Kidney (tissue), 14 donors: ENCODE measurements around the gene NRP2. TPM values are rescaled to one million over a fixed set of nuclear protein-coding genes. Genes with fewer than 3 reads are reported as not detected.

ENCODE experiments used
- DNase-seq, 5 donors: peaks; one replicate each; pipeline ENCODE4 v3.0.0-alpha.2; 2013 to 2020
- FAIRE-seq: peaks from 2 replicates; lab custom pipeline; 2012; peaks lifted over from hg19 to GRCh38; lab: Jason Lieb, UNC
- H3K27ac ChIP-seq, 2 donors: one replicate each; pipeline ENCODE4 v1.7.0; 2013; ENCODE audit warnings: low read depth in 2 of 2, low read length in 2 of 2, inconsistent platforms in 1 of 2
- H3K27me3 ChIP-seq: one replicate; pipeline ENCODE4 v1.7.1; 2013; ENCODE audit warnings: low read length, inconsistent platforms; ENCODE audit not compliant: control insufficient read depth, insufficient read depth
- H3K36me3 ChIP-seq, 3 donors: one replicate each; pipeline versions ENCODE4 v1.7.0 to v1.7.1; 2013; ENCODE audit warnings: low read length in 3 of 3, control low read depth in 1 of 3, inconsistent platforms in 1 of 3; ENCODE audit not compliant: insufficient read depth in 3 of 3, control insufficient read depth in 2 of 3
- H3K4me1 ChIP-seq, 3 donors: one replicate each; pipeline versions ENCODE4 v1.7.0 to v1.7.1; 2013; ENCODE audit warnings: low read length in 3 of 3, inconsistent platforms in 1 of 3, low read depth in 1 of 3; ENCODE audit not compliant: control insufficient read depth in 2 of 3, insufficient read depth in 2 of 3
- H3K4me3 ChIP-seq, 3 donors: one replicate each; pipeline versions ENCODE4 v1.7.0 to v1.8.1; 2013; ENCODE audit warnings: low read length in 3 of 3, control low read depth in 1 of 3, inconsistent platforms in 1 of 3
- H3K9ac ChIP-seq, 3 donors: one replicate each; pipeline versions ENCODE4 v1.7.0 to v1.7.1; 2013; ENCODE audit warnings: low read length in 3 of 3, control low read depth in 1 of 3, inconsistent platforms in 1 of 3
- H3K9me3 ChIP-seq, 3 donors: one replicate each; pipeline versions ENCODE4 v1.7.0 to v1.7.1; 2013; ENCODE audit warnings: low read length in 3 of 3, control low read depth in 1 of 3, inconsistent platforms in 1 of 3; ENCODE audit not compliant: control insufficient read depth in 2 of 3, insufficient read depth in 1 of 3
- intact Hi-C: fragments of 100-400 bp; cut with DNase I; formaldehyde crosslinking; loops from one replicate; pipeline ENCODE4 v1.11.1; 2022
- polyA plus RNA-seq: library from polyadenylated mRNA; stranded (reverse); fragments of 350-450 nt; fragmentation: Illumina TruSeq; extraction: RNeasy Lipid Tissue Mini Kit (QIAGEN cat#74804); gene quantifications from one replicate; pipeline ENCODE4 v1.2.3, GENCODE V29; 2014; ENCODE audit warnings: low read depth, low replicate concordance; ENCODE audit not compliant: insufficient read depth
- total RNA-seq: library from RNA; stranded (reverse); fragmentation: NEBNext Ultra II Directional; extraction: Animal tissue kit (Norgen Biotek cat#: 25700); gene quantifications from one replicate; pipeline ENCODE4 v1.2.1, GENCODE V29; 2021
- TF ChIP-seq, protein P1 (sequence below): IDR thresholded peaks from 3 replicates; pipeline ENCODE4 v1.5.1; 2012; ENCODE audit warnings: mild to moderate bottlenecking, moderate library complexity, borderline replicate concordance; ENCODE audit not compliant: insufficient read depth; ENCODE audit errors: extremely low read depth
- donor health status: control.
- donor health status: control.
- donor health status: control.
- donor health status: control.
- donor health status: control.
- donor health status: DM: yes; HTN: yes; CAD: no.
- donor health status: Normal renal cell carcinoma (clear cell type).

The NRP2 gene
- total and polyA plus RNA-seq, 2 donors from 2014 or later = 2.3 to 37.7 TPM

DNA sequence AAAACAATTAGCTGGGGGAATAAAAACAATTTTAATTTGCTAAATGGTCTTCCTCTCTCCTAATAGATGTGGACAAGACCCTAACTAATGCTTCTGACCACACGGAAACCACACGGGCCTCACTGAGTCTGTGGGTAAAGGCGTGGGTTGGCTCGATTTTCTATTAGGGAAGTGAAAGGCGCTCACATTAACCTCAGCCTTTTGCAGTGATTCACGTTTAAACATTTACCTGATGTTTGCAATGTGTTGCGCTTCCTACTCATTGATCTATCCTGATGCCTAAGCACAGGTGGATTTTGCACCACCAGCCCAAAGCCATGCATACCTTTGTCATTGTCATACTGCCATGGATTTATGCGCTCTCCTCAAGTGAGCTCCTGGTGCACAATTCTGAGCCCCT, 35.6 kb upstream of the NRP2 start:
- H3K4me3 ChIP-seq = no peak overlapping the region
- H3K9me3 ChIP-seq = no peaks in the 10 kb centered on the region

DNA sequence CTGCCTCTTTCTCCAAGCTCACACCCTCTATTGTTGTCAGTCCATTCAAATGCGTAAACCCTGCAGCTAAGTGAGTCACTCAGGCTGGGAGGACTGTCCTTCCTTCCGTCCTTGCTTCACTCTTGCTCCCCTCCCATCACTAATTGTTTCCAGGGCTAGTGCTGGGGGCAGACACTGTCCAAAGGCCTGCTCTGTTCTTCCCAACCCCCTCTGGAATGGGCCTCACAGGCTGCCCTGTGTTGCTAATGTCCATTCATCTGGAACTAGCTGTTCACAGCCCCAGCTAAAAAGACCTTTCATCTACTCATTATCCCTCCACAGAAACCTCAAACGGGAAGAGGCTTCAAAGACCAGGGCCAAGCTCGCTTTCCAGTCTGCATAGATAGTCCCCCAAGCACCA, 31.9 kb upstream of the NRP2 start:
- no peak overlapping the region for H3K27ac ChIP-seq

More for the DNA sequence above, 35.6 kb upstream of the NRP2 start:
- DNase-seq (no peak), FAIRE-seq (no peak)
- Histone ChIP-seq H3K4me1 (no peaks in the 10 kb centered on the region), H3K27me3 (no peaks in the 10 kb centered on the region), H3K9ac (no peak overlapping the region), H3K27ac (no peak overlapping the region), H3K36me3 (no peaks in the 10 kb centered on the region)
- intact Hi-C loops = no loop called here
- TF ChIP-seq, protein P1, sequence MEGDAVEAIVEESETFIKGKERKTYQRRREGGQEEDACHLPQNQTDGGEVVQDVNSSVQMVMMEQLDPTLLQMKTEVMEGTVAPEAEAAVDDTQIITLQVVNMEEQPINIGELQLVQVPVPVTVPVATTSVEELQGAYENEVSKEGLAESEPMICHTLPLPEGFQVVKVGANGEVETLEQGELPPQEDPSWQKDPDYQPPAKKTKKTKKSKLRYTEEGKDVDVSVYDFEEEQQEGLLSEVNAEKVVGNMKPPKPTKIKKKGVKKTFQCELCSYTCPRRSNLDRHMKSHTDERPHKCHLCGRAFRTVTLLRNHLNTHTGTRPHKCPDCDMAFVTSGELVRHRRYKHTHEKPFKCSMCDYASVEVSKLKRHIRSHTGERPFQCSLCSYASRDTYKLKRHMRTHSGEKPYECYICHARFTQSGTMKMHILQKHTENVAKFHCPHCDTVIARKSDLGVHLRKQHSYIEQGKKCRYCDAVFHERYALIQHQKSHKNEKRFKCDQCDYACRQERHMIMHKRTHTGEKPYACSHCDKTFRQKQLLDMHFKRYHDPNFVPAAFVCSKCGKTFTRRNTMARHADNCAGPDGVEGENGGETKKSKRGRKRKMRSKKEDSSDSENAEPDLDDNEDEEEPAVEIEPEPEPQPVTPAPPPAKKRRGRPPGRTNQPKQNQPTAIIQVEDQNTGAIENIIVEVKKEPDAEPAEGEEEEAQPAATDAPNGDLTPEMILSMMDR = no peak

DNA sequence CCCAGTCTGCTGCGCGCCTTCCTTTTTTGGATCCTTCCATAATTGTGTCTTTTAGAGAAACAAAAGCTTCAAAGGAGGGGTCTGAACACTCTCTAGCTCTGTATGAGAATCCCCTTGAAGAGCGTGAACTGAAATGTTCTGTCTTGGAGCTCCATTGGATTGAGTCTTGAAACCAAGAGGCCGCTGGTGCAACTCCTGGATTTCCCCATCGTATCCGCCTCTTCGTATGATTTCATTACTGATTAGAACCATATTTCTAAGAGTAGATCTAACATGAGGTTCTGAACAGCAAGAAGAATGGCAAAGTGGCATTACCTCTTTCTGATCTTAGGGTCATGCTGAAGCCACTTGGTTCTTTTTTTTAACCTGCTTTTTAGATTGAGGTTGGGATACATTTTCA, 31.4 kb upstream of the NRP2 start:
- no peak overlapping the region for H3K9ac ChIP-seq
- H3K4me3 ChIP-seq = no peak overlapping the region
- no peak for DNase-seq
- no peak for FAIRE-seq
- no peaks in the 10 kb centered on the region for H3K36me3 ChIP-seq
- H3K9me3 ChIP-seq = no peaks in the 10 kb centered on the region
- TF ChIP-seq, protein P1 = no peak
- H3K27me3 ChIP-seq = no peaks in the 10 kb centered on the region
- H3K27ac ChIP-seq = no peak overlapping the region
- H3K4me1 ChIP-seq = no peaks in the 10 kb centered on the region
- intact Hi-C loops = no loop called here

More for the DNA sequence above, 31.9 kb upstream of the NRP2 start:
- Histone ChIP-seq H3K4me3 (no peak overlapping the region), H3K9me3 (no peaks in the 10 kb centered on the region), H3K9ac (no peak overlapping the region), H3K4me1 (no peaks in the 10 kb centered on the region), H3K27me3 (no peaks in the 10 kb centered on the region), H3K36me3 (no peaks in the 10 kb centered on the region)
- DNase-seq = peak in 1 of 5 donors; percentile 28
- intact Hi-C loops = no loop called here
- TF ChIP-seq, protein P1 = no peak
- FAIRE-seq = no peak

DNA sequence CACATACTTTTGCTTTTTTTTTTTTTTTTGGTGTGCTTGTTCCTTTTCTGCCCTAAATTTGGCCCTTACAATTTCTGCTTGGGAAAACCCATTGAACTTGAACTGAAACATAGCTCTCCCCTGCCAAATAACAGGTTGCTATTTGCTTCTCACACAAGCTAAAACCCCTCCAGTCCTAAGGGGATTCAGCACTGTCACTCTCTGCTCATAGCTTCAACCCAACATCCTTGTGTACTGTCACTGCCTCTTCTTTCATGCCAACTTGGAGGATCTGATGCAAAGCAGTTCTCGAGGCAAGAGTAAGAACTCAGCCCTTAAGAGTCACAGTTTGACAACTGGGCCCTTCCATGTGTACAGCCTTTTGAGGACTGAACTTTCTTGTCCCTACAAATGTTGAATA, 30.6 kb upstream of the NRP2 start:
- no peak for DNase-seq
- no peaks in the 10 kb centered on the region for H3K9me3 ChIP-seq
- H3K27ac ChIP-seq = no peak overlapping the region
- no peaks in the 10 kb centered on the region for H3K36me3 ChIP-seq
- no peak for FAIRE-seq
- no peaks in the 10 kb centered on the region for H3K4me1 ChIP-seq
- TF ChIP-seq, protein P1 = no peak
- no peak overlapping the region for H3K9ac ChIP-seq
- intact Hi-C loops = no loop called here
- H3K4me3 ChIP-seq = no peak overlapping the region
- no peaks in the 10 kb centered on the region for H3K27me3 ChIP-seq
